Nephron progenitor cell (in vitro differentiated cells): ENCODE measurements around the gene PRAMEF12.
A peak's percentile ranks its signal among the peaks of the same experiment; 100 is the strongest.

ENCODE experiments used
- DNase-seq: peaks from one replicate; pipeline ENCODE4 v3.0.0; 2021
- H3K27ac Mint-ChIP-seq: 2 replicates; pipeline ENCODE4 v1.8.0; 2021; ENCODE audit warnings: mild to moderate bottlenecking, moderate library complexity, mixed read lengths
- H3K27me3 Mint-ChIP-seq: 2 replicates; pipeline ENCODE4 v1.8.0; 2021; ENCODE audit warnings: mild to moderate bottlenecking, low read depth, mixed read lengths; ENCODE audit not compliant: poor library complexity
- H3K36me3 Mint-ChIP-seq: 2 replicates; pipeline ENCODE4 v1.8.0; 2021; ENCODE audit warnings: low read depth, mixed read lengths
- H3K4me1 Mint-ChIP-seq: 2 replicates; pipeline ENCODE4 v1.8.0; 2021; ENCODE audit warnings: mixed read lengths
- H3K4me3 Mint-ChIP-seq: 2 replicates; pipeline ENCODE4 v1.8.0; 2021; ENCODE audit warnings: mild to moderate bottlenecking, moderate library complexity, mixed read lengths
- H3K9me3 Mint-ChIP-seq: 2 replicates; pipeline ENCODE4 v1.8.0; 2021; ENCODE audit warnings: mild to moderate bottlenecking, moderate library complexity, mixed read lengths
- CTCF ChIP-seq: fragments of 200-600 bp; sonication (generic); IDR thresholded peaks from 2 replicates; pipeline ENCODE4 v1.5.0; 2021; ENCODE audit warnings: antibody characterized with exemption

PRAMEF12 gene

GRCh38 chr1:12762766-12763165 is 10.8 kb upstream of the PRAMEF12 start:
- H3K27me3 Mint-ChIP-seq = peaks cover 30% of the 10 kb centered on the region

GRCh38 chr1:12763479-12763878 is 10.1 kb upstream of the PRAMEF12 start:
- H3K36me3 Mint-ChIP-seq = no peaks in the 10 kb centered on the region
- no peak overlapping the region for H3K27ac Mint-ChIP-seq
- DNase-seq = no peak
- H3K4me1 Mint-ChIP-seq = peaks cover 2% of the 10 kb centered on the region
- no peak overlapping the region for H3K4me3 Mint-ChIP-seq
- peaks cover 27% of the 10 kb centered on the region for H3K27me3 Mint-ChIP-seq
- peaks cover 3% of the 10 kb centered on the region for H3K9me3 Mint-ChIP-seq
- TF ChIP-seq CTCF = no peak

More at GRCh38 chr1:12762766-12763165, 10.8 kb upstream of the PRAMEF12 start:
- H3K36me3 Mint-ChIP-seq = no peaks in the 10 kb centered on the region
- no peak overlapping the region for H3K4me3 Mint-ChIP-seq
- no peak for DNase-seq
- peaks cover 6% of the 10 kb centered on the region for H3K4me1 Mint-ChIP-seq
- TF ChIP-seq CTCF = no peak
- H3K9me3 Mint-ChIP-seq = peaks cover 3% of the 10 kb centered on the region
- H3K27ac Mint-ChIP-seq = no peak overlapping the region

- no peaks in the 10 kb centered on the region for H3K36me3 Mint-ChIP-seq
- TF ChIP-seq CTCF = no peak
- DNase-seq = no peak
- no peak overlapping the region for H3K4me3 Mint-ChIP-seq
- no peak overlapping the region for H3K27ac Mint-ChIP-seq
- H3K9me3 Mint-ChIP-seq = peaks cover 3% of the 10 kb centered on the region
- no peaks in the 10 kb centered on the region for H3K4me1 Mint-ChIP-seq
- H3K27me3 Mint-ChIP-seq = peaks cover 27% of the 10 kb centered on the region
These were observed 9.5 kb upstream of the PRAMEF12 start for GRCh38 chr1:12764016-12764415.

GRCh38 chr1:12769031-12769430 is 4.5 kb upstream of the PRAMEF12 start:
- no peak overlapping the region for H3K4me3 Mint-ChIP-seq
- no peaks in the 10 kb centered on the region for H3K4me1 Mint-ChIP-seq
- no peak for TF ChIP-seq CTCF
- H3K36me3 Mint-ChIP-seq = no peaks in the 10 kb centered on the region
- no peak for DNase-seq
- peaks cover 17% of the 10 kb centered on the region for H3K9me3 Mint-ChIP-seq
- H3K27ac Mint-ChIP-seq = no peak overlapping the region
- peaks cover 25% of the 10 kb centered on the region for H3K27me3 Mint-ChIP-seq

GRCh38 chr1:12769976-12770505 is 3.5 kb upstream of the PRAMEF12 start:
- no peaks in the 10 kb centered on the region for H3K4me1 Mint-ChIP-seq
- no peak for TF ChIP-seq CTCF
- H3K27me3 Mint-ChIP-seq = peaks cover 26% of the 10 kb centered on the region

GRCh38 chr1:12770620-12771019 is 2.9 kb upstream of the PRAMEF12 start:
- no peak for TF ChIP-seq CTCF
- no peaks in the 10 kb centered on the region for H3K36me3 Mint-ChIP-seq
- peaks cover 23% of the 10 kb centered on the region for H3K9me3 Mint-ChIP-seq
- peak overlapping the region; percentile 71 for H3K27ac Mint-ChIP-seq
- no peaks in the 10 kb centered on the region for H3K4me1 Mint-ChIP-seq
- peaks cover 26% of the 10 kb centered on the region for H3K27me3 Mint-ChIP-seq
- H3K4me3 Mint-ChIP-seq = no peak overlapping the region
- no peak for DNase-seq

More at GRCh38 chr1:12769976-12770505, 3.5 kb upstream of the PRAMEF12 start:
- H3K4me3 Mint-ChIP-seq = no peak overlapping the region
- no peaks in the 10 kb centered on the region for H3K36me3 Mint-ChIP-seq
- H3K9me3 Mint-ChIP-seq = peaks cover 18% of the 10 kb centered on the region
- no peak for DNase-seq
- peak overlapping the region; percentile 71 for H3K27ac Mint-ChIP-seq
